B cell (primary cell): ENCODE measurements around the gene NPW. TPM values are rescaled to one million over a fixed set of nuclear protein-coding genes. Genes with fewer than 3 reads are reported as not detected.

Experiments
- ATAC-seq: fragments of 200-7000 bp; cut with Tn5 transposase; one replicate; pipeline ENCODE4 v1.10.0; 2021; ENCODE audit warnings: low read depth, mild to moderate bottlenecking, moderate number of reproducible peaks, moderate library complexity
- CTCF ChIA-PET: fragments of 350-600 bp; sonication (Branson Sonifier 250); formaldehyde crosslinking; loops from one replicate; lab custom pipeline; 2021; ENCODE audit warnings: antibody characterized with exemption, inconsistent platforms; lab: Charles Lee
- POLR2A ChIA-PET: fragments of 350-600 bp; sonication (Branson Sonifier 250); formaldehyde crosslinking; loops from one replicate; lab custom pipeline; 2021; ENCODE audit warnings: antibody characterized with exemption; lab: Charles Lee
- DNase-seq: peaks from one replicate; pipeline ENCODE4 v3.0.0; 2013
- H2AFZ ChIP-seq: 2 replicates; pipeline ENCODE4 v1.6.1; 2012; ENCODE audit warnings: mild to moderate bottlenecking, low read depth, low read length; ENCODE audit not compliant: insufficient read depth, poor library complexity, severe bottlenecking
- H3K27ac ChIP-seq, 2 donors: 1 replicate in 1 of 2; 2 replicates in 1 of 2; pipeline ENCODE4 v1.5.1; 2012 to 2013; ENCODE audit warnings: low read length in 2 of 2, mild to moderate bottlenecking in 2 of 2, moderate library complexity in 1 of 2
- H3K27me3 ChIP-seq, 4 experiments: fragments of 200-600 bp in 1 of 4; sonication (generic) in 1 of 4; replicated peaks in 1 of 4; 1 replicate in 2 of 4; 2 replicates in 2 of 4; pipeline versions ENCODE4 v1.6.1 to v1.7.0; 2013 to 2016; ENCODE audit warnings: low read length in 3 of 4, mild to moderate bottlenecking in 2 of 4, mixed read lengths in 1 of 4, moderate library complexity in 1 of 4; ENCODE audit not compliant: insufficient read depth in 4 of 4, control insufficient read depth in 3 of 4; ENCODE audit errors: control extremely low read depth in 1 of 4
- H3K36me3 ChIP-seq, 2 experiments: replicated peaks in 1 of 2; 1 replicate in 1 of 2; 2 replicates in 1 of 2; pipeline versions ENCODE4 v1.6.1 to v1.7.1; 2013; ENCODE audit warnings: low read length in 1 of 2; ENCODE audit not compliant: insufficient read depth in 2 of 2, control insufficient read depth in 1 of 2; ENCODE audit errors: control extremely low read depth in 1 of 2, extremely low read depth in 1 of 2
- H3K4me1 ChIP-seq, 2 donors: fragments of 200-600 bp in 1 of 2; sonication (generic) in 1 of 2; 1 replicate in 1 of 2; 2 replicates in 1 of 2; pipeline versions ENCODE4 v1.5.1 to v1.6.1; 2013 to 2017; ENCODE audit warnings: low read length in 2 of 2; ENCODE audit not compliant: control insufficient read depth in 2 of 2, insufficient read depth in 2 of 2
- H3K4me2 ChIP-seq: replicated peaks from 2 replicates; pipeline ENCODE3; 2012; ENCODE audit warnings: mild to moderate bottlenecking, low read depth, low read length; ENCODE audit not compliant: poor library complexity, severe bottlenecking
- H3K4me3 ChIP-seq, 5 experiments: fragments of 200-600 bp in 1 of 5; sonication (generic) in 1 of 5; 1 replicate in 3 of 5; 2 replicates in 2 of 5; pipeline versions ENCODE4 v1.5.1 to v1.7.0; 2011 to 2016; ENCODE audit warnings: low read length in 4 of 5, mild to moderate bottlenecking in 4 of 5, low read depth in 2 of 5, control low read depth in 1 of 5, moderate library complexity in 1 of 5; ENCODE audit not compliant: insufficient read depth in 1 of 5; ENCODE audit errors: control extremely low read depth in 1 of 5, extremely low read depth in 1 of 5
- H3K79me2 ChIP-seq: fragments of 200-600 bp; sonication (generic); one replicate; pipeline ENCODE4 v1.6.0; 2016; ENCODE audit warnings: low read length; ENCODE audit not compliant: control insufficient read depth, insufficient read depth
- H3K9ac ChIP-seq: fragments of 200-600 bp; sonication (generic); 2 replicates; pipeline ENCODE4 v1.6.1; 2017; ENCODE audit warnings: mild to moderate bottlenecking, low read length, moderate library complexity
- H3K9me3 ChIP-seq, 3 donors: one replicate each; pipeline versions ENCODE4 v1.6.1 to v1.7.1; 2013; ENCODE audit warnings: low read length in 2 of 3; ENCODE audit not compliant: control insufficient read depth in 2 of 3, insufficient read depth in 1 of 3; ENCODE audit errors: control extremely low read depth in 1 of 3
- H4K20me1 ChIP-seq: 2 replicates; pipeline ENCODE4 v1.6.0; 2012; ENCODE audit warnings: mild to moderate bottlenecking, low read length; ENCODE audit not compliant: insufficient read depth, control insufficient read depth, poor library complexity, severe bottlenecking
- H3K27ac Mint-ChIP-seq: one replicate; pipeline ENCODE4 v1.8.0; 2021; ENCODE audit warnings: mixed read lengths
- H3K27me3 Mint-ChIP-seq: one replicate; pipeline ENCODE4 v1.8.0; 2021; ENCODE audit warnings: mixed read lengths
- H3K4me1 Mint-ChIP-seq: one replicate; pipeline ENCODE4 v1.8.0; 2021; ENCODE audit warnings: mixed read lengths
- H3K4me3 Mint-ChIP-seq: one replicate; pipeline ENCODE4 v1.8.0; 2021; ENCODE audit warnings: mixed read lengths
- H3K9me3 Mint-ChIP-seq: one replicate; pipeline ENCODE4 v1.8.0; 2022; ENCODE audit warnings: mixed read lengths; ENCODE audit not compliant: insufficient read depth
- CTCF ChIP-seq: fragments of 200-600 bp; IDR thresholded peaks from one replicate; pipeline ENCODE4 v1.8.0; 2022; ENCODE audit warnings: antibody characterized with exemption, mild to moderate bottlenecking
- EZH2 ChIP-seq: IDR thresholded peaks from 2 replicates; pipeline ENCODE4 v1.6.1; 2012; ENCODE audit warnings: borderline replicate concordance, low read depth, mild to moderate bottlenecking, moderate library complexity, low read length; ENCODE audit not compliant: insufficient read depth, poor library complexity, severe bottlenecking
- WGBS: methylation state at CpG from one replicate; pipeline ENCODE4 v1.1.5; 2013; ENCODE audit warnings: missing lambda C conversion rate; ENCODE audit not compliant: insufficient coverage; 5-methylcytosine and 5-hydroxymethylcytosine counted together
- intact Hi-C: fragments of 100-400 bp; cut with micrococcal nuclease; formaldehyde crosslinking; loops from one replicate; pipeline ENCODE4 v1.10.0; 2022
- polyA plus RNA-seq: library from polyadenylated mRNA; depleted of rRNA; stranded (reverse); fragments of >200 nt; gene quantifications from 2 replicates; pipeline ENCODE4 v1.2.3, GENCODE V29; 2012
- total RNA-seq, 2 donors: library from RNA; stranded (reverse); fragments of 120-200 nt in 1 of 2; gene quantifications; 1 replicate in 1 of 2; 2 replicates in 1 of 2; pipeline versions ENCODE4 v1.2.3 to v1.2.4, GENCODE V29; 2013 to 2022

NPW gene
- total and polyA plus RNA-seq, 2 donors (not counting 1 experiment from before 2014, with no cell fraction given), result 0.13 to 1.7 TPM

- H3K27ac Mint-ChIP-seq, result no peak overlapping the region
- H4K20me1 ChIP-seq, result no peaks in the 10 kb centered on the region
- no peaks in the 10 kb centered on the region for H3K4me1 Mint-ChIP-seq
- H3K9me3 ChIP-seq, result no peaks in the 10 kb centered on the region
- H3K9ac ChIP-seq, result no peak overlapping the region
- H3K36me3 ChIP-seq, result no peaks in the 10 kb centered on the region
- no peaks in the 10 kb centered on the region for H3K9me3 Mint-ChIP-seq
- no peak overlapping the region for H3K4me2 ChIP-seq
- no peak for TF ChIP-seq EZH2
- no peak for TF ChIP-seq CTCF
- 89% methylated on average over 21 of the region's 29 CpGs for WGBS
- H3K4me3 Mint-ChIP-seq, result no peak overlapping the region
- H3K27me3 Mint-ChIP-seq, result no peaks in the 10 kb centered on the region
- peaks cover 0 to 7% (median 0%) of the 10 kb centered on the region in 4 experiments for H3K27me3 ChIP-seq
- no peak overlapping the region for H2AFZ ChIP-seq
- no peak overlapping the region for H3K27ac ChIP-seq
- H3K79me2 ChIP-seq, result no peaks in the 10 kb centered on the region
- intact Hi-C loops, result no loop called here
- DNase-seq (no peak), ATAC-seq (no peak)
- POLR2A ChIA-PET, result interaction anchor here (0.6 kb wide), 1 partner anchor 8 kb away, joined by 3 read pairs; no protein-coding TSS in a partner anchor
- no peak overlapping the region for H3K4me3 ChIP-seq
- CTCF ChIA-PET, result no interaction called here
- H3K4me1 ChIP-seq, result peaks cover 0 to 4% of the 10 kb centered on the region in 2 donors
Measured at GRCh38 chr16:2037647-2038381, 18.2 kb downstream of the NPW start.
